Tibial nerve (tissue), 4 donors: ENCODE results near the gene DOCK2. TPM values are rescaled to one million over a fixed set of nuclear protein-coding genes. Genes with fewer than 3 reads are reported as not detected.

Experiments
- DNase-seq, 2 donors: peaks; one replicate each; pipeline ENCODE4 v3.0.0-alpha.2; 2019; ENCODE audit warnings: low spot score in 2 of 2
- H3K27ac ChIP-seq, 4 donors: fragments of 200-600 bp; sonication (generic) in 3 of 4; one replicate each; pipeline ENCODE4 v1.5.1; 2017 to 2019; ENCODE audit warnings: mild to moderate bottlenecking in 1 of 4
- H3K27me3 ChIP-seq, 2 donors: fragments of 200-600 bp; sonication (generic) in 1 of 2; one replicate each; pipeline versions ENCODE4 v1.5.1 to v1.6.0; 2017 to 2019
- H3K36me3 ChIP-seq, 3 donors: fragments of 200-600 bp; sonication (generic); one replicate each; pipeline ENCODE4 v1.5.1; 2018 to 2019
- H3K4me1 ChIP-seq, 4 donors: fragments of 200-600 bp; sonication (generic) in 3 of 4; one replicate each; pipeline ENCODE4 v1.5.1; 2017 to 2019
- H3K4me3 ChIP-seq, 4 donors: fragments of 200-600 bp; sonication (generic) in 3 of 4; one replicate each; pipeline ENCODE4 v1.5.1; 2017 to 2019; ENCODE audit warnings: mild to moderate bottlenecking in 1 of 4, moderate library complexity in 1 of 4
- H3K9me3 ChIP-seq, 4 donors: fragments of 200-600 bp; sonication (generic) in 3 of 4; one replicate each; pipeline ENCODE4 v1.5.1; 2017 to 2019
- EP300 ChIP-seq, 2 donors: sonication (generic); formaldehyde crosslinking; IDR thresholded peaks; one replicate each; pipeline ENCODE4 v1.6.1; 2017; ENCODE audit warnings: antibody characterized with exemption in 2 of 2, mild to moderate bottlenecking in 1 of 2
- POLR2A ChIP-seq, 2 donors: fragments of 450-650 bp; IDR thresholded peaks; one replicate each; pipeline ENCODE4 v1.6.1; 2017; ENCODE audit warnings: antibody characterized with exemption in 2 of 2, mild to moderate bottlenecking in 2 of 2, moderate library complexity in 2 of 2
- WGBS, 2 donors: methylation state at CpG; one replicate each; pipeline ENCODE4 v1.1.5; 2018; 5-methylcytosine and 5-hydroxymethylcytosine counted together
- total RNA-seq, 4 donors: library from RNA; depleted of rRNA; stranded (reverse); fragments of >200 nt; gene quantifications; one replicate each; pipeline ENCODE4 v1.1.0, GENCODE V29; 2016
- TF ChIP-seq, protein P1 (sequence below), 5 experiments: fragments of 200-600 bp in 3 of 5; fragments of 450-650 bp in 2 of 5; sonication (generic) in 3 of 5; IDR thresholded peaks; one replicate each; pipeline ENCODE4 v1.5.1; 2016 to 2019; ENCODE audit warnings: antibody characterized with exemption in 5 of 5, mild to moderate bottlenecking in 3 of 5, moderate library complexity in 2 of 5

Gene DOCK2
- total RNA-seq, 4 donors from 2014 or later = 14.9 to 83.4 (median 23.8) TPM

DNA sequence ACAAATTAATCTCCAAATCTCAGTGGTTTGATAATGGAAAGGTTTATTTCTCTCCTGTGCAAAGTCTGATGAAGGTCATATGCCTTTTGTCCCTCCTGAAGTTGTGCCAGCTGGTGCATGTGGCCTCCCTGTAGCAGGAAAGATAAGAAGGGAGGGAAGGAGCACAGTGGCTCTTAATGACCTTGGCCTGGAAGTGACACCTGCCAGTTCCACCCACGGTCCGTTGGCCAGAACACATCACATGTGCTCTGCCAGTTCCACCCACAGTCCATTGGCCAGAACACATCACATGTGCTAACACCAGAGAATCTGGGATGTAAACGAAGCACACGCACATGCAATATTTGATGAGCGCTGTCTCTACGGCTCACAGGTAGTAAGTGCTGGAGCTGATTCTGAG is 130.9 kb downstream of the DOCK2 start:
- TF ChIP-seq, protein P1, sequence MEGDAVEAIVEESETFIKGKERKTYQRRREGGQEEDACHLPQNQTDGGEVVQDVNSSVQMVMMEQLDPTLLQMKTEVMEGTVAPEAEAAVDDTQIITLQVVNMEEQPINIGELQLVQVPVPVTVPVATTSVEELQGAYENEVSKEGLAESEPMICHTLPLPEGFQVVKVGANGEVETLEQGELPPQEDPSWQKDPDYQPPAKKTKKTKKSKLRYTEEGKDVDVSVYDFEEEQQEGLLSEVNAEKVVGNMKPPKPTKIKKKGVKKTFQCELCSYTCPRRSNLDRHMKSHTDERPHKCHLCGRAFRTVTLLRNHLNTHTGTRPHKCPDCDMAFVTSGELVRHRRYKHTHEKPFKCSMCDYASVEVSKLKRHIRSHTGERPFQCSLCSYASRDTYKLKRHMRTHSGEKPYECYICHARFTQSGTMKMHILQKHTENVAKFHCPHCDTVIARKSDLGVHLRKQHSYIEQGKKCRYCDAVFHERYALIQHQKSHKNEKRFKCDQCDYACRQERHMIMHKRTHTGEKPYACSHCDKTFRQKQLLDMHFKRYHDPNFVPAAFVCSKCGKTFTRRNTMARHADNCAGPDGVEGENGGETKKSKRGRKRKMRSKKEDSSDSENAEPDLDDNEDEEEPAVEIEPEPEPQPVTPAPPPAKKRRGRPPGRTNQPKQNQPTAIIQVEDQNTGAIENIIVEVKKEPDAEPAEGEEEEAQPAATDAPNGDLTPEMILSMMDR (IDR thresholded peaks at IDR 0.05) = no peak
- TF ChIP-seq EP300 (IDR thresholded peaks at IDR 0.05) = no peak
- TF ChIP-seq POLR2A (IDR thresholded peaks at IDR 0.05) = no peak
- WGBS, 2 donors = 80 to 87% methylated on average over 6 of the region's 6 CpGs
- DNase-seq = no peak

DNA sequence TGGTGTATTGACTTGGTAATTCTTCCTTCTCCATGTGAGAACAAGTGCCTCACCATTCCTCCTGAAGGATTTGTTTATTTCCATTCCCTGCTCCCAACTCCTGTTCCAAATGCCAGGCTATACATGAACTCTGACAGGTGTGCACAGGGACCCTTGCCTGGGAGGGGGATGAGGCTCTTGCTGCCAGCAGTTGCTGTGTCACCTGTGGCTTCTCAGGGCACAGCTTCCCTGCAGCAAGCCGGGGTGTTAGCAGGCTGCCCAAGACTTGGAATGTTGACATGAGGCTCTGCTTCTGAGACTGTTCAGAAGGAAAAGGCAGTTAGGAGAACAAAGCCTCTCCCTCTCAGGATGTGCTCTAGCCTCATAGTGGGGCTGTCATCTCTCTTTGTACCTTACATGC is 131.3 kb downstream of the DOCK2 start:
- Histone ChIP-seq H3K27me3 (no peaks in the 10 kb centered on the region), H3K4me1 (peaks cover 0 to 5% (median 0%) of the 10 kb centered on the region in 4 donors), H3K36me3 (no peaks in the 10 kb centered on the region), H3K9me3 (no peaks in the 10 kb centered on the region), H3K27ac (no peak overlapping the region), H3K4me3 (no peak overlapping the region)
- TF ChIP-seq POLR2A (IDR thresholded peaks at IDR 0.05) (no peak), EP300 (IDR thresholded peaks at IDR 0.05) (no peak)
- TF ChIP-seq, protein P1 (IDR thresholded peaks at IDR 0.05) = no peak
- DNase-seq = no peak
- WGBS, 2 donors = 22 to 57% methylated on average over 1 of the region's 1 CpG

More for the DNA sequence above, 130.9 kb downstream of the DOCK2 start:
- Histone ChIP-seq H3K27ac (no peak overlapping the region), H3K4me1 (peaks cover 0 to 10% (median 0%) of the 10 kb centered on the region in 4 donors), H3K36me3 (no peaks in the 10 kb centered on the region), H3K27me3 (no peaks in the 10 kb centered on the region), H3K4me3 (no peak overlapping the region), H3K9me3 (no peaks in the 10 kb centered on the region)

DNA sequence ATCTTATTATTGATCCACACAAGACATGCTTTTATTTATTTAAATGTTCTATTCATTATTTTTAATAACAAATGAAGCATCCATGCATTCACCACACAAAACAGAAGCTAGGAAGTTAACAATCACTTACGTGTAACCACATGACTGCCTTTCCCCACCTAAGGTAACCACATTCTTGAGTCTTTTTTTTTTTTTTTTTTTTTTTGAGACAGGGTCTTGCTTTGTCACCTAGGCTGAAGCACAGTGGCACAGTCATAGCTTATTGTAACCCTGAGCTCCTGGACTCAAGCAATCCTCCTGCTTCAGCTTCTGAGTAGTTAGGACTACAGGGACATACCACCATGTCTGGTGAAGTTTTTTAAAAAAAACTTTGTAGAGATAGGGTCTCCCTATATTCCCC is 133.0 kb downstream of the DOCK2 start:
- Histone ChIP-seq H3K36me3 (no peaks in the 10 kb centered on the region), H3K9me3 (no peaks in the 10 kb centered on the region), H3K4me1 (no peaks in the 10 kb centered on the region), H3K27ac (no peak overlapping the region), H3K27me3 (peaks cover 0 to 4% of the 10 kb centered on the region in 2 donors), H3K4me3 (no peak overlapping the region)
- 71 to 78% methylated on average over 1 of the region's 1 CpG for WGBS, 2 donors
- TF ChIP-seq POLR2A (IDR thresholded peaks at IDR 0.05) (no peak), EP300 (IDR thresholded peaks at IDR 0.05) (no peak)
- TF ChIP-seq, protein P1 (IDR thresholded peaks at IDR 0.05) = no peak
- DNase-seq = no peak

DNA sequence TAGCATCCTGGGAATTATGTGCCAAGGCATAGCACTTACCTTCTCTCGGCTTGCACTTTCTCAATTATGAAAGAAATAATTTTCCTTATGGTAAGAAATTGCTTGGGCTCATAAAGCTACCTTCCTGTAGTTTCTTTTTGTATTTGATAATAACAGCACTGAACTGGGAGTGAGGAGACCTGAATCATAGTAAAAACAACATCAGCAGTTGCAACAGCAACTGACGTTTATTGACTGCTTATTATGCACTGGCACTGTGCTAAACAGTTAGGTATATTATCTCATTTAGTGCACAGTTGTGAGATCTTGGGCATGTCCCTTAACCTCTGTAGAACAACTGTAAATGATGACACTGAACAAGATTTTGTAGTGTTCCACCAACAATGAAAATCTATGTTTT is 135.2 kb downstream of the DOCK2 start:
- Histone ChIP-seq H3K27me3 (peaks cover 0 to 4% of the 10 kb centered on the region in 2 donors), H3K9me3 (no peaks in the 10 kb centered on the region), H3K27ac (no peak overlapping the region), H3K4me3 (no peak overlapping the region), H3K4me1 (no peaks in the 10 kb centered on the region), H3K36me3 (no peaks in the 10 kb centered on the region)
- no peak for DNase-seq
- no peak for TF ChIP-seq POLR2A (IDR thresholded peaks at IDR 0.05)
- TF ChIP-seq EP300 (IDR thresholded peaks at IDR 0.05) = no peak
- TF ChIP-seq, protein P1 (IDR thresholded peaks at IDR 0.05) = no peak
- 68 to 80% methylated on average over 2 of the region's 2 CpGs for WGBS, 2 donors

DNA sequence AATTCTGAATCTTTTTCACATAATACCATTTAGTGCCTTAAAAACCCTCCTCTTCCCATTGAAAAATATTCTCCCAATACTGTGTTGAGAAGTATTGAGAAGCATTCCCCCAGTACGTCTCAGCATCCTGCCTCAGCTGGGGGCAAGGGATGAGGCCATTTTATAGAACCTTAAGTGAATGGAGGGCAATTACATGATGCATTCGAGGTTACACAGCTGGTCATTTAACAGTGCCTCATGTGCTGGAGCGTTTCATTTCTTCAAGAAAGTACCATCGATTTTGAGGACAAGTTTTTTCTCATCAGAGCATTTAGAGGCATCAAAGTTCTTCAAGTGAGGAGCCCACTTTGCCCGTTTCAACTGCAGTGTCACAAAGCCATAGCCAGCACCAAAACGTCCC is 135.6 kb downstream of the DOCK2 start:
- TF ChIP-seq, protein P1 (IDR thresholded peaks at IDR 0.05) = no peak
- TF ChIP-seq POLR2A (IDR thresholded peaks at IDR 0.05) (no peak), EP300 (IDR thresholded peaks at IDR 0.05) (no peak)
- Histone ChIP-seq H3K27ac (no peak overlapping the region), H3K4me1 (no peaks in the 10 kb centered on the region), H3K4me3 (no peak overlapping the region), H3K36me3 (no peaks in the 10 kb centered on the region), H3K9me3 (no peaks in the 10 kb centered on the region), H3K27me3 (peaks cover 0 to 4% of the 10 kb centered on the region in 2 donors)
- no peak for DNase-seq
- 62% methylated on average over 6 of the region's 6 CpGs for WGBS, 2 donors
